WTC11 (cell line): ENCODE measurements around the gene AIFM1. TPM values are rescaled to one million over a fixed set of nuclear protein-coding genes. Genes with fewer than 3 reads are reported as not detected.

Experiments used
- ATAC-seq: fragments of 200-7000 bp; cut with Tn5 transposase; 2 replicates; pipeline ENCODE4 v1.10.0; 2021; ENCODE audit warnings: mild to moderate bottlenecking, moderate library complexity
- CTCF ChIA-PET: fragments of 300-600 bp; sonication (Branson Sonifier 250); formaldehyde crosslinking; loops from one replicate; lab custom pipeline; 2021; ENCODE audit warnings: antibody characterized with exemption; lab: Charles Lee
- POLR2A ChIA-PET: fragments of 350-600 bp; sonication (Branson Sonifier 250); formaldehyde crosslinking; loops from one replicate; lab custom pipeline; 2021; ENCODE audit warnings: antibody characterized with exemption; lab: Charles Lee
- DNase-seq: peaks from one replicate; pipeline ENCODE4 v3.0.0; 2021; ENCODE audit warnings: low spot score
- H3K27ac Mint-ChIP-seq: 2 replicates; pipeline ENCODE4 v1.8.0; 2021; ENCODE audit warnings: mixed read lengths
- H3K27me3 Mint-ChIP-seq: 2 replicates; pipeline ENCODE4 v1.8.0; 2021; ENCODE audit warnings: low read depth, mild to moderate bottlenecking, moderate library complexity, mixed read lengths
- H3K36me3 Mint-ChIP-seq: 2 replicates; pipeline ENCODE4 v1.8.0; 2021; ENCODE audit warnings: mixed read lengths
- H3K4me1 Mint-ChIP-seq: 2 replicates; pipeline ENCODE4 v1.8.0; 2022; ENCODE audit warnings: mixed read lengths
- H3K4me3 Mint-ChIP-seq: 2 replicates; pipeline ENCODE4 v1.8.0; 2021; ENCODE audit warnings: mild to moderate bottlenecking, moderate library complexity, mixed read lengths
- H3K9me3 Mint-ChIP-seq: 2 replicates; pipeline ENCODE4 v1.8.0; 2021; ENCODE audit warnings: mixed read lengths
- ATF3 ChIP-seq: sonication (generic); formaldehyde crosslinking; conservative IDR thresholded peaks from 2 replicates; pipeline ENCODE4 v1.8.1; 2022; ENCODE audit warnings: mild to moderate bottlenecking, missing genetic modification reagents
- ATF6 ChIP-seq: sonication (generic); formaldehyde crosslinking; IDR thresholded peaks from 2 replicates; pipeline ENCODE4 v1.8.1; 2023; ENCODE audit warnings: mild to moderate bottlenecking, missing genetic modification reagents
- CTCF ChIP-seq: fragments of 200-600 bp; IDR thresholded peaks from 2 replicates; pipeline ENCODE4 v1.8.0; 2022; ENCODE audit warnings: antibody characterized with exemption
- FOXP4 ChIP-seq: sonication (generic); formaldehyde crosslinking; IDR thresholded peaks from 2 replicates; pipeline ENCODE4 v1.8.0; 2022; ENCODE audit warnings: mild to moderate bottlenecking, missing genetic modification reagents
- GRHL2 ChIP-seq: fragments of 250-450 bp; sonication (Bioruptor Pico); IDR thresholded peaks from 2 replicates; pipeline ENCODE4 v1.8.0; 2022; ENCODE audit warnings: mild to moderate bottlenecking, moderate library complexity; ENCODE audit not compliant: insufficient replicate concordance, severe bottlenecking
- IRF1 ChIP-seq: sonication (generic); formaldehyde crosslinking; IDR thresholded peaks from 2 replicates; pipeline ENCODE4 v1.8.0; 2023; ENCODE audit warnings: missing genetic modification reagents
- JAZF1 ChIP-seq: fragments of 250-450 bp; sonication (Bioruptor Pico); IDR thresholded peaks from 2 replicates; pipeline ENCODE4 v1.9.0; 2021; ENCODE audit warnings: moderate library complexity, mild to moderate bottlenecking, inconsistent platforms
- NR2C2 ChIP-seq: sonication (generic); formaldehyde crosslinking; IDR thresholded peaks from 2 replicates; pipeline ENCODE4 v1.8.0; 2022; ENCODE audit warnings: mild to moderate bottlenecking, missing genetic modification reagents
- RORB ChIP-seq: fragments of 250-450 bp; sonication (Bioruptor Pico); IDR thresholded peaks from 2 replicates; pipeline ENCODE4 v1.9.0; 2021; ENCODE audit warnings: mild to moderate bottlenecking
- TCF7 ChIP-seq: sonication (generic); formaldehyde crosslinking; IDR thresholded peaks from 2 replicates; pipeline ENCODE4 v1.8.0; 2022; ENCODE audit warnings: mild to moderate bottlenecking, low read depth, missing genetic modification reagents, moderate library complexity
- ZNF281 ChIP-seq: sonication (generic); formaldehyde crosslinking; IDR thresholded peaks from 2 replicates; pipeline ENCODE4 v1.8.0; 2023; ENCODE audit warnings: mild to moderate bottlenecking, missing genetic modification reagents
- ZNF396 ChIP-seq: fragments of 250-450 bp; sonication (Bioruptor Pico); IDR thresholded peaks from 2 replicates; pipeline ENCODE4 v1.8.0; 2021; ENCODE audit warnings: mild to moderate bottlenecking, moderate library complexity, borderline replicate concordance
- ZNF512 ChIP-seq: sonication (generic); formaldehyde crosslinking; IDR thresholded peaks from 2 replicates; pipeline ENCODE4 v1.8.1; 2022; ENCODE audit warnings: missing genetic modification reagents, borderline replicate concordance
- total RNA-seq: library from RNA; stranded (reverse); gene quantifications from 3 replicates; pipeline ENCODE4 v1.2.3, GENCODE V29; 2021
- TF ChIP-seq, protein P1 (sequence below): sonication (generic); formaldehyde crosslinking; IDR thresholded peaks from 2 replicates; pipeline ENCODE4 v1.8.1; 2022; ENCODE audit warnings: mild to moderate bottlenecking, missing genetic modification reagents, moderate library complexity, borderline replicate concordance
- TF ChIP-seq, protein P2 (sequence below): sonication (generic); formaldehyde crosslinking; IDR thresholded peaks from 2 replicates; pipeline ENCODE4 v1.8.1; 2022; ENCODE audit warnings: low read depth, missing genetic modification reagents, borderline replicate concordance

Gene AIFM1
- total RNA-seq, 1 experiment from 2014 or later, result 53.5 TPM

GRCh38 chrX:130147631-130148030, 18.0 kb downstream of the AIFM1 start (continued):
- no peak for TF ChIP-seq ZNF396 (CRISPR knock-in tag)
- TF ChIP-seq NR2C2, result no peak
- no peak for TF ChIP-seq ZNF512 (CRISPR knock-in tag)
- TF ChIP-seq FOXP4, result no peak

- POLR2A ChIA-PET, result no interaction called here
- Mint-ChIP-seq H3K4me3 (no peak overlapping the region), H3K27me3 (no peaks in the 10 kb centered on the region; the same call in 1 of the 2 replicates), H3K36me3 (peaks cover 49% of the 10 kb centered on the region), H3K9me3 (no peaks in the 10 kb centered on the region), H3K4me1 (peaks cover 3% of the 10 kb centered on the region), H3K27ac (no peak overlapping the region)
- TF ChIP-seq RORB (CRISPR knock-in tag) (no peak), TCF7 (CRISPR knock-in tag) (no peak), ZNF281 (CRISPR knock-in tag) (no peak), NR2C2 (no peak), CTCF (no peak)
- TF ChIP-seq, protein P1, sequence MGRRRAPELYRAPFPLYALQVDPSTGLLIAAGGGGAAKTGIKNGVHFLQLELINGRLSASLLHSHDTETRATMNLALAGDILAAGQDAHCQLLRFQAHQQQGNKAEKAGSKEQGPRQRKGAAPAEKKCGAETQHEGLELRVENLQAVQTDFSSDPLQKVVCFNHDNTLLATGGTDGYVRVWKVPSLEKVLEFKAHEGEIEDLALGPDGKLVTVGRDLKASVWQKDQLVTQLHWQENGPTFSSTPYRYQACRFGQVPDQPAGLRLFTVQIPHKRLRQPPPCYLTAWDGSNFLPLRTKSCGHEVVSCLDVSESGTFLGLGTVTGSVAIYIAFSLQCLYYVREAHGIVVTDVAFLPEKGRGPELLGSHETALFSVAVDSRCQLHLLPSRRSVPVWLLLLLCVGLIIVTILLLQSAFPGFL (CRISPR knock-in tag), result no peak
- ATAC-seq (no peak), DNase-seq (no peak)
- CTCF ChIA-PET, result no interaction called here
Measured at GRCh38 chrX:130145123-130145522, 20.5 kb downstream of the AIFM1 start.

- ChIA-PET POLR2A (no interaction called here), CTCF (no interaction called here)
- no peak overlapping the region for H3K27ac Mint-ChIP-seq
- H3K9me3 Mint-ChIP-seq, result no peaks in the 10 kb centered on the region
- ATAC-seq, result no peak
- no peak overlapping the region for H3K4me3 Mint-ChIP-seq
- H3K36me3 Mint-ChIP-seq, result peaks cover 55% of the 10 kb centered on the region
- DNase-seq, result no peak
- H3K4me1 Mint-ChIP-seq, result peaks cover 6% of the 10 kb centered on the region
- no peaks in the 10 kb centered on the region; the same call in 1 of the 2 replicates for H3K27me3 Mint-ChIP-seq
- TF ChIP-seq ATF3 (CRISPR knock-in tag), result no peak
- no peak for TF ChIP-seq ATF6
- TF ChIP-seq, protein P2, sequence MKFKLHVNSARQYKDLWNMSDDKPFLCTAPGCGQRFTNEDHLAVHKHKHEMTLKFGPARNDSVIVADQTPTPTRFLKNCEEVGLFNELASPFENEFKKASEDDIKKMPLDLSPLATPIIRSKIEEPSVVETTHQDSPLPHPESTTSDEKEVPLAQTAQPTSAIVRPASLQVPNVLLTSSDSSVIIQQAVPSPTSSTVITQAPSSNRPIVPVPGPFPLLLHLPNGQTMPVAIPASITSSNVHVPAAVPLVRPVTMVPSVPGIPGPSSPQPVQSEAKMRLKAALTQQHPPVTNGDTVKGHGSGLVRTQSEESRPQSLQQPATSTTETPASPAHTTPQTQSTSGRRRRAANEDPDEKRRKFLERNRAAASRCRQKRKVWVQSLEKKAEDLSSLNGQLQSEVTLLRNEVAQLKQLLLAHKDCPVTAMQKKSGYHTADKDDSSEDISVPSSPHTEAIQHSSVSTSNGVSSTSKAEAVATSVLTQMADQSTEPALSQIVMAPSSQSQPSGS (CRISPR knock-in tag), result no peak
- no peak for TF ChIP-seq JAZF1 (CRISPR knock-in tag)
- TF ChIP-seq GRHL2 (CRISPR knock-in tag), result no peak
- TF ChIP-seq IRF1 (CRISPR knock-in tag), result no peak
Measured at GRCh38 chrX:130144509-130144908, 21.1 kb downstream of the AIFM1 start.
